HuH-7 (cell line): ENCODE data around the gene PPM1H.
A peak's percentile ranks its signal among the peaks of the same experiment; 100 is the strongest.
"Not testable (repeated sequence)": the region's sequence is repeated elsewhere in the genome, so short reads cannot be mapped to it uniquely, and the experiment has no call there.

Experiments used
- DNase-seq: peaks from one replicate; pipeline ENCODE4 v3.0.0; 2011; ENCODE audit warnings: low spot score

The PPM1H gene

GRCh38 chr12:62909340-62909739 lies 25.6 kb downstream of the PPM1H start:
- no peak for DNase-seq

- no peak for DNase-seq
Observed at GRCh38 chr12:62908674-62909073, 26.3 kb downstream of the PPM1H start.

GRCh38 chr12:62907561-62907960 lies 27.4 kb downstream of the PPM1H start:
- DNase-seq: no peak

DNA sequence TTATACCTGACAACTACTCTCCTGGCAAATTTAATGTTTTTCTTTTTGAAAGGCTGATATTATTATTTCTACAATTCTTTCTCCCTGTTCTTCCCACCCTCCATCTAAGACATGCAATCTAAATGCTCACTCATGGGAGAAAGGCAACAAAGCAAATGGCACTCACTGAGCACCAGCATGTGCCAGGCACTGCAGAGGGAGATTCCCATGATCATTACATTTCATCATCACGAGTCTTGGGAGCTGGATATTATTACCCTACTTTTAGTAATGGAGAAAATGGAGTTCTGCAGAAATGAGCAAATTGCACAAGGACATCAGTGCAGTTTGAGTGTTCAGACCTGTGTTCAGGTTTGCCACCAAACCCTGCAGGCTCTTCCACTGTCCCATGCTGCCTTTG lies 27.9 kb downstream of the PPM1H start:
- no peak for DNase-seq

- DNase-seq: no peak
Observed at GRCh38 chr12:62903151-62903550, 31.8 kb downstream of the PPM1H start.

GRCh38 chr12:62900686-62901272 lies 34.2 kb downstream of the PPM1H start:
- peak; percentile 45 for DNase-seq

- peak; percentile 19 for DNase-seq
Observed at GRCh38 chr12:62899568-62900390, 35.2 kb downstream of the PPM1H start.

DNA sequence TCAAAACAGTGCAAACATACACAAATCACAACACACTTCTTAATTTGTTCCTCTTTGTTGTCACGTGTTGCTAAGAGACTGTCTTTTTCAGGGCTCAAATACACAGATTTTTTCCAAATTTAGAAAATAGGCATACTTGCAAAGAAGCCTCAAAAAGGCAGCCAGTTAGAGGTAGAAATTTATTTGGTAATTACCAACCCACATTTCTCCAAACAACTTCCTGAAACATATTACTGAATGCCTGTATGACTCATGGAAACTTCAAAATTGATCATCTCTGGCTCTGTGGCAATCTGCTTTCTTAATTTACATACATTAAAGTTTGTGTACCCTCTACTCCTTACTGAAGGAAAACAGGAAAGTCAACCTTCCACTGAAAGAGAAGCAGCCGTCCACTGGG lies 36.4 kb downstream of the PPM1H start:
- no peak for DNase-seq

DNA sequence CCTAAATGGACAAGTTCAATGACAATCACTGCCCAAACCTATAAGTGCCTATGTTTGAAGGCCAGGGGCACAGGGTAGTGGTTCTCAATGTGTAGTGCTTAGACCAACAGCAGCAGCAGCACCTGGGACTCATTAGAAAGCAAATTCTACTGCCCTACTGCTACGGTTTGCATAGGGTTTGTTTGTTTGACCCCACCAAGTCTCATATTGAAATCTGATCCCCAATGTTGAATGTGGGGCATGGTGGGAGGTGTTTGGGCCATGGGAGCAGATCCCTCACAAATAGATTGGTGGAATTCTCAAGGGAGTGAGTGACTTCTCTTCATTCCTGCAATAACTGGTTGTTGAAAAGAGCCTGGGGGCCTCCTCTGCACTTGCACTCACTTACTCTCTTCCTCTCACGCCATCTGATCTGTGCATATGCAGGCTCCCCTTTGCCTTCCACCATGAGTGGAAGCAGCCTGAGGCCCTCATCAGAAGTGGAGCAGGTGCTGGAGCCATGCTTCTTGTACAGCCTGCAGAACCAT lies 39.5 kb downstream of the PPM1H start:
- no peak for DNase-seq

GRCh38 chr12:62893276-62893675 lies 41.7 kb downstream of the PPM1H start:
- DNase-seq: no peak

DNA sequence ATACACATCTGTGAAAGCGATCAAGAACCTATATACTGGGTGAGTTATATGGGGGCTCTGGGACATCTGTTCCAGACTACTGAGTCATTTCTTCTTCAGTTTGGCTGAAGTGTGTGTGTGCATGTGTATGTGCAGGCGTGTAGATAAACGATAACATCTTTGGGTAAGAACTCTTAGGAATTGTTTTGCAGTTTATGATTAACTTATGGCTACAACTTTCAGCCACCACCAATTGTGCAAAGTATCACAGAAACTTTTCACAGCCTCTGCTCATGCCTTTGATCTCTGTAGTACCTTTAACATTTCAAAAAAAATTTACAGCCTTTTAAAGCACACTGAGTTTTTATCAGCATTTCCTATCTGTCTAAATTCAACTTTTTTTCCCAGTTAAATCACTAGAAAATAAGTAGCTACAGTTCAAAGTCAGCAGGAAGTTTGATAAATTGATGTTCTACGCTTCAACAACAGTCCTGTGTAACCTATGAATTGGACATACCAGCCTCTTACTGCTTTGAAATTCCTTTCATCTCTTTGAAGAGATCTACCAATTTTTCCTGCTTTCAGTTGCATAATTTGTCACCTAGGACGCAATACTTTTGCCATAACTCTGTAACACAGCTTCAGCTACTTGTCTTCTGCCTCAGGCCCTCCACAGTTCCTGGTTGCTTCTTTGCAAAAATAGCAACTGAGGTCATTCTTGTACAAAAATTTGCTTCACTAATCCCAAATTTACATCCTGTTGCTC lies 43.0 kb downstream of the PPM1H start:
- peak; percentile 31 for DNase-seq

GRCh38 chr12:62888454-62889110 lies 46.4 kb downstream of the PPM1H start:
- DNase-seq: no peak

DNA sequence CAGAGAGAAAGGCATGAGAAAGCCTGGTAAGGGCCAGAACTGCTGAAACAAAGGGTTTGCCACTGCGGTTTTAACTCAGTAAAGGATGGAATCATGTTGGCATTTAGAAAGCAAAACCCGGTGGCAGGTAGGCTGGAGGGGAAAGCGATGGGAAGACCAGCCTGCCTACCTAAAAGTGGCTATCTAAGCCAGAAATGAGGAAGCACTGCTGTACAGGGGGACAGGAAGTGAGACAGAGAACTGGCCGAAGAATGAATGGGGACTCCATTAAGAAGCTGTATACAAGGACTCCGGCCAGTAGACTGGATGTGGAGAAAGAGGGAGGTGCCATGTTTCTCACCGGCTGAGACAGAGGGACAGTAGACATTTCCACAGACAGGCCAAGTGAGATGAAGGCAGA lies 48.2 kb downstream of the PPM1H start:
- DNase-seq: no peak

GRCh38 chr12:62885242-62885641 lies 49.7 kb downstream of the PPM1H start:
- no peak for DNase-seq

GRCh38 chr12:62884832-62885231 lies 50.1 kb downstream of the PPM1H start:
- not testable (repeated sequence) for DNase-seq

DNA sequence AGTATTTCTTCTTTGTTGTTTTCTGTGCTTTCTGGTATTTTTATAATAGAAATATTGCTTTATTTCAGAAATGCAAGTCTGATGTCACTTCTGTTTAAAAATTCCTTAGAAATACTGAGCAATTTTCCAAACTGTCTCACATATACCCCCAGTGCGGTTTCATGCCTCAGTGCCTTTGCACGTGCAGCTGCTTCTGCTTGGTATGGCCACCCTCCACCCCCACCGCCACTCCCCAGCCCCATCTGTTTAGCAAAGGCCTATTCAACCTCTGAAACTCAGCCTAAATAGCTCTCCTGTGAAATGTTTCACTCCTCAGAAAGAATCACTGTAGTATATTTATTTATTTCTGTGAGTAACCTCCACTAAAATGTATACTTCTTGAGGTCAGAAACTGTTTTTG lies 52.3 kb downstream of the PPM1H start:
- DNase-seq: no peak

- no peak for DNase-seq
Observed at GRCh38 chr12:62882140-62882539, 52.8 kb downstream of the PPM1H start.

DNA sequence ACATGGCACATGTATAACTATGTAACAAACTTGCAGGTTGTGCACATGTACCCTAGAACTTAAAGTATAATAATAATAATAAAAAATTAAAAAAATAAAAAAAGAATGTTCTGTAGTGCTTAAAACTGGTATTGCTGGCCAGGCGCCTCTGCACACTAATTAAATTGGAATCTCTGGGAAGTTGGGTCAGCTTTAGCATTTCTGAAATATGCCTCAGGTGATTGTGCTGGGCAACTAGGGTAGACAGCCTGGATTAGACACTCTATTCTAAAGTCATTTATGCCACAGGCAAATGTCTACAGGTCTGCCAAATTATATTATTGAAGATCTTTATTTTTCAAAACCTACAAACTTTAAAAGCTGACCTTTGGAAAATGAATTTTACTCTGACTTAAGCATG lies 55.3 kb downstream of the PPM1H start:
- no peak for DNase-seq

GRCh38 chr12:62879228-62879627 lies 55.7 kb downstream of the PPM1H start:
- not testable (repeated sequence) for DNase-seq

DNA sequence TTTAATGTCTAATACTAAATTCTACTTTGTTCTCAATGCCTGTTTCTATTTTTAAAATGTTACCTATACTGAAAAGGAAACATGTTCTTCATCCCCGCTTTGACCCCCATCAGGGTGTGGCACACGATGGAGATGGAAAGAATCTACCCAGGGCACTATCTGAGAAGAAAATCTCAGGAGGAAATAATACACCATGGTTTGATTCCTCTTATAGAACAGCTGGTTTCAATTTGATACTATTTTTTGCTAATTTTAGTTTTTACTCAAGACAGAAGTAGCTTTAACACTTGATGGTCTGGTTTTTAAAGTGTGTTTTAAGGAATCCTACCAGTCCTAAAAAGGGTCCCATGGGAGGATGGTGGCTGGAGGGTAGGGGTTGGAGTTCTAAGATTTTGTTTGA lies 56.7 kb downstream of the PPM1H start:
- no peak for DNase-seq

- no peak for DNase-seq
Observed at GRCh38 chr12:62876938-62877548, 57.9 kb downstream of the PPM1H start.
